Activated T-helper 1 cell treated with Interleukin-2 at 50 U/mL for 16 hours (primary cell): Measurements from ENCODE around the gene FAM240A.
"Not testable (repeated sequence)": the region's sequence is repeated elsewhere in the genome, so short reads cannot be mapped to it uniquely, and the experiment has no call there.

Experiments
- DNase-seq: peaks from one replicate; pipeline ENCODE4 v3.0.0-alpha.2; 2020; ENCODE audit warnings: low read depth

Gene FAM240A

GRCh38 chr3:46586738-46587246, 25.5 kb upstream of the FAM240A start:
- DNase-seq: no peak

- not testable (repeated sequence) for DNase-seq
Measured at GRCh38 chr3:46587268-46587667, 25.1 kb upstream of the FAM240A start.

- DNase-seq: no peak
Measured at GRCh38 chr3:46593274-46593862, 19.0 kb upstream of the FAM240A start.

GRCh38 chr3:46593979-46594378, 18.3 kb upstream of the FAM240A start:
- DNase-seq: no peak

GRCh38 chr3:46594723-46595122, 17.6 kb upstream of the FAM240A start:
- no peak for DNase-seq

- no peak for DNase-seq
Measured at GRCh38 chr3:46595819-46596314, 16.5 kb upstream of the FAM240A start.

- DNase-seq: no peak
Measured at GRCh38 chr3:46599590-46599989, 12.7 kb upstream of the FAM240A start.

GRCh38 chr3:46603446-46604046, 8.8 kb upstream of the FAM240A start:
- DNase-seq: no peak

GRCh38 chr3:46604127-46604526, 8.2 kb upstream of the FAM240A start:
- DNase-seq: no peak

- DNase-seq: no peak
Measured at GRCh38 chr3:46607603-46608028, 4.7 kb upstream of the FAM240A start.

- no peak for DNase-seq
Measured at GRCh38 chr3:46609212-46609721, 3.1 kb upstream of the FAM240A start.

- DNase-seq: no peak
Measured at GRCh38 chr3:46609944-46610722, 2.2 kb upstream of the FAM240A start.

- DNase-seq: no peak
Measured at GRCh38 chr3:46613313-46614005, 1.1 kb downstream of the FAM240A start.

- DNase-seq: no peak
Measured at GRCh38 chr3:46614431-46614830, 2.1 kb downstream of the FAM240A start.

- DNase-seq: no peak
Measured at GRCh38 chr3:46615050-46615775, 2.9 kb downstream of the FAM240A start.

GRCh38 chr3:46615976-46616375, 3.7 kb downstream of the FAM240A start:
- no peak for DNase-seq

GRCh38 chr3:46617941-46618340, 5.6 kb downstream of the FAM240A start:
- DNase-seq: no peak

GRCh38 chr3:46619845-46620778, 7.8 kb downstream of the FAM240A start:
- DNase-seq: no peak

- DNase-seq: no peak
Measured at GRCh38 chr3:46624533-46624932, 12.2 kb downstream of the FAM240A start.

GRCh38 chr3:46624975-46625490, 12.7 kb downstream of the FAM240A start:
- no peak for DNase-seq
